Measurements from ENCODE around the gene FRY.

The FRY gene

GRCh38 chr13:32315238-32316027 lies 283.9 kb downstream of the FRY start, which contains the start of the genes BRCA2 and ZAR1L:
TSS of gene BRCA2 (plus strand) at chr13:32315508. CDS start at chr13:32316461, 953 bp downstream.
TSS of gene ZAR1L (minus strand) at chr13:32315363. CDS start at chr13:32311925, 3,438 bp downstream.
- DNase-seq: no peak

- no peak for DNase-seq
These were observed 284.4 kb downstream of the FRY start for GRCh38 chr13:32316028-32316339.

- no peak for DNase-seq
These were observed 284.9 kb downstream of the FRY start for GRCh38 chr13:32316501-32316900.

GRCh38 chr13:32317716-32318465 lies 286.3 kb downstream of the FRY start:
- no peak for DNase-seq

- no peak for DNase-seq
These were observed 289.0 kb downstream of the FRY start for GRCh38 chr13:32320528-32320927.

- no peak for DNase-seq
These were observed 292.3 kb downstream of the FRY start for GRCh38 chr13:32323912-32324311.

GRCh38 chr13:32330441-32330840 lies 298.9 kb downstream of the FRY start:
- no peak for DNase-seq

GRCh38 chr13:32334671-32335070 lies 303.1 kb downstream of the FRY start:
- no peak for DNase-seq

GRCh38 chr13:32340914-32341313 lies 309.3 kb downstream of the FRY start:
- no peak for DNase-seq

GRCh38 chr13:32347651-32348050 lies 316.1 kb downstream of the FRY start:
- DNase-seq: no peak
